DND-41 (cell line): ENCODE results near the gene SLC36A3.

Source experiments
- ATAC-seq: fragments of 200-7000 bp; cut with Tn5 transposase; 3 replicates; pipeline ENCODE4 v1.9.1; 2021; ENCODE audit warnings: low read depth; ENCODE audit not compliant: insufficient read depth
- DNase-seq: peaks from one replicate; pipeline ENCODE4 v3.0.0-alpha.2; 2020
- H2AFZ ChIP-seq: 2 replicates; pipeline ENCODE4 v1.6.0; 2012; ENCODE audit warnings: low read depth, low read length
- H3K27ac ChIP-seq: 2 replicates; pipeline ENCODE4 v1.5.1; 2012; ENCODE audit warnings: low read length, inconsistent platforms
- H3K27me3 ChIP-seq: fragments of 200-600 bp; sonication (generic); 2 replicates; pipeline ENCODE4 v1.6.0; 2012; ENCODE audit warnings: low read length, mild to moderate bottlenecking, inconsistent platforms; ENCODE audit not compliant: insufficient read depth, poor library complexity
- H3K36me3 ChIP-seq: 2 replicates; pipeline ENCODE4 v1.5.1; 2012; ENCODE audit warnings: low read length, inconsistent platforms; ENCODE audit not compliant: insufficient read depth
- H3K4me1 ChIP-seq: 2 replicates; pipeline ENCODE4 v1.5.1; 2012; ENCODE audit warnings: mild to moderate bottlenecking, low read length; ENCODE audit not compliant: insufficient read depth
- H3K4me2 ChIP-seq: 2 replicates; pipeline ENCODE4 v1.6.0; 2012; ENCODE audit warnings: mild to moderate bottlenecking, moderate library complexity, low read length, inconsistent platforms; ENCODE audit not compliant: insufficient read depth
- H3K4me3 ChIP-seq, 2 experiments: fragments of 200-600 bp in 1 of 2; shearing (Covaris generic) in 1 of 2; 2 replicates each; pipeline ENCODE4 v1.5.1; 2012 to 2016; ENCODE audit warnings: inconsistent platforms in 2 of 2, low read length in 2 of 2, mild to moderate bottlenecking in 2 of 2, low read depth in 1 of 2, moderate library complexity in 1 of 2
- H3K79me2 ChIP-seq: 2 replicates; pipeline ENCODE4 v1.6.0; 2012; ENCODE audit warnings: low read length, inconsistent platforms; ENCODE audit not compliant: insufficient read depth
- H3K9ac ChIP-seq: 2 replicates; pipeline ENCODE4 v1.6.0; 2012; ENCODE audit warnings: low read depth, mild to moderate bottlenecking, inconsistent platforms, low read length, moderate library complexity
- H3K9me3 ChIP-seq: 2 replicates; pipeline ENCODE4 v1.5.1; 2012; ENCODE audit warnings: low read length, moderate library complexity, mild to moderate bottlenecking, inconsistent platforms; ENCODE audit not compliant: insufficient read depth, severe bottlenecking
- H4K20me1 ChIP-seq: 2 replicates; pipeline ENCODE4 v1.6.0; 2012; ENCODE audit warnings: low read length; ENCODE audit not compliant: insufficient read depth
- CTCF ChIP-seq: IDR thresholded peaks from 2 replicates; pipeline ENCODE4 v1.5.1; 2012; ENCODE audit warnings: borderline replicate concordance, low read length, moderate library complexity, mild to moderate bottlenecking; ENCODE audit not compliant: poor library complexity, severe bottlenecking; ENCODE audit errors: extremely low read depth
- EZH2 ChIP-seq: IDR thresholded peaks from 3 replicates; pipeline ENCODE4 v1.6.1; 2012; ENCODE audit warnings: borderline replicate concordance, low read depth, mild to moderate bottlenecking, moderate library complexity, low read length, inconsistent platforms; ENCODE audit not compliant: severe bottlenecking

SLC36A3 gene

GRCh38 chr5:151345808-151346478 is 42.4 kb upstream of the SLC36A3 start:
- H3K9ac ChIP-seq: no peak overlapping the region
- no peaks in the 10 kb centered on the region for H3K79me2 ChIP-seq
- ATAC-seq (no peak), DNase-seq (no peak)
- H3K36me3 ChIP-seq: no peaks in the 10 kb centered on the region
- peaks cover 41% of the 10 kb centered on the region for H3K27me3 ChIP-seq
- no peaks in the 10 kb centered on the region for H3K9me3 ChIP-seq
- TF ChIP-seq EZH2: no peak
- TF ChIP-seq CTCF: no peak
- H3K4me1 ChIP-seq: no peaks in the 10 kb centered on the region
- H3K27ac ChIP-seq: no peak overlapping the region
- H3K4me2 ChIP-seq: no peak overlapping the region
- H4K20me1 ChIP-seq: no peaks in the 10 kb centered on the region
- no peak overlapping the region for H3K4me3 ChIP-seq
- no peak overlapping the region for H2AFZ ChIP-seq

GRCh38 chr5:151345187-151345807 is 41.7 kb upstream of the SLC36A3 start:
- H3K27ac ChIP-seq: no peak overlapping the region
- TF ChIP-seq EZH2 (no peak), CTCF (no peak)
- H3K4me1 ChIP-seq: no peaks in the 10 kb centered on the region
- no peaks in the 10 kb centered on the region for H3K9me3 ChIP-seq
- ATAC-seq (no peak), DNase-seq (no peak)
- peaks cover 42% of the 10 kb centered on the region for H3K27me3 ChIP-seq
- H2AFZ ChIP-seq: no peak overlapping the region
- H3K36me3 ChIP-seq: no peaks in the 10 kb centered on the region
- H3K4me2 ChIP-seq: no peak overlapping the region
- no peak overlapping the region for H3K9ac ChIP-seq
- no peaks in the 10 kb centered on the region for H3K79me2 ChIP-seq
- H3K4me3 ChIP-seq: no peak overlapping the region
- no peaks in the 10 kb centered on the region for H4K20me1 ChIP-seq

- H3K4me2 ChIP-seq: no peak overlapping the region
- H3K9ac ChIP-seq: no peak overlapping the region
- H3K27ac ChIP-seq: no peak overlapping the region
- H4K20me1 ChIP-seq: no peaks in the 10 kb centered on the region
- no peaks in the 10 kb centered on the region for H3K79me2 ChIP-seq
- peaks cover 42% of the 10 kb centered on the region for H3K27me3 ChIP-seq
- H2AFZ ChIP-seq: no peak overlapping the region
- H3K4me3 ChIP-seq: no peak overlapping the region
- no peaks in the 10 kb centered on the region for H3K9me3 ChIP-seq
- no peak for TF ChIP-seq EZH2
- TF ChIP-seq CTCF: no peak
- no peak for DNase-seq
- no peaks in the 10 kb centered on the region for H3K36me3 ChIP-seq
- ATAC-seq: no peak
- no peaks in the 10 kb centered on the region for H3K4me1 ChIP-seq
These were observed 40.5 kb upstream of the SLC36A3 start for GRCh38 chr5:151344088-151344487.
